HG02759 (cell line): ENCODE measurements around the gene TM7SF2.
A peak's percentile ranks its signal among the peaks of the same experiment; 100 is the strongest.

Source experiments
- ATAC-seq: cut with Tn5 transposase; IDR thresholded peaks from one replicate; pipeline ENCODE4 v1.9.1; 2021; ENCODE audit warnings: mild to moderate bottlenecking, moderate library complexity; ENCODE audit not compliant: unreplicated experiment

The TM7SF2 gene

DNA sequence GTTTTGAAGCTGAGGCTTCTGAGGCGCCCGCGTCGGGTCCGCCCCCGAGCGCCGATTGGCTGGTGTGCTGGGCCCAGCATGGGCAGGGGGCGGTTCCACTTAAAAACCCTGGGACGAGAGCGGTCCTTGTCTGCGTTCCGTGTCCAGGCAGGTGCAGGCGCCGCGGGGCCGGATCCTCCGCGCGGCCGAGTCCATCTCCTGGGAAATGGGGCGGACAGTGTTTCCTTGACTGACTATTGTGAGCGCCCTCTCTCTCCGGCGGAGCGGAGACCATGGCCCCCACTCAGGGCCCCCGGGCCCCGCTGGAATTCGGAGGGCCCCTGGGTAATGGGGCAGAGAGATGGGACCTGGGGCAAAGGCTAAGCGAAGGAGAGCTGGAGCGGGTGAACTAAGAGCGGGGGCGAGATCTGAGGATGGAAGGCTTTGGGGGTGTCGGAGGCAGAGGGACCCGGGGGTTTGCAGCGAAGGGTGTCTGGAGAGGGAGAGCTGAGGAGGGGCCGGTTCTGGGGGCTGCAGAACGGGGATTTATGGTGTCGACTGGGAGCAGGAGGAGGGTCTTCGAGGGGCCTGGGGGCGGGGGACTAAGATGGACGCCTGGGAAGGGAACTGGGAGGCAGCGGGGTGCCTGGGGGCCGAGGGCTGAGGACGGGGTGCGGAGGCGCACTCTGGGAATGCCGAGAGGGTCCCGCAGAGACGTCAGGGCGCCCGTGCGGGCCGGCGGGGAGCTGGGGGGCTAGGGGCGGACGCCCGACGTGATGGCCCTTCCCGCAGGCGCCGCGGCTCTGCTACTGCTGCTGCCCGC lies at the start of gene TM7SF2:
TM7SF2 (plus strand) TSS at position 129 of the 802 bp plus-strand sequence; CDS start at position 273, 144 bp downstream.
- ATAC-seq: peak; percentile 71

DNA sequence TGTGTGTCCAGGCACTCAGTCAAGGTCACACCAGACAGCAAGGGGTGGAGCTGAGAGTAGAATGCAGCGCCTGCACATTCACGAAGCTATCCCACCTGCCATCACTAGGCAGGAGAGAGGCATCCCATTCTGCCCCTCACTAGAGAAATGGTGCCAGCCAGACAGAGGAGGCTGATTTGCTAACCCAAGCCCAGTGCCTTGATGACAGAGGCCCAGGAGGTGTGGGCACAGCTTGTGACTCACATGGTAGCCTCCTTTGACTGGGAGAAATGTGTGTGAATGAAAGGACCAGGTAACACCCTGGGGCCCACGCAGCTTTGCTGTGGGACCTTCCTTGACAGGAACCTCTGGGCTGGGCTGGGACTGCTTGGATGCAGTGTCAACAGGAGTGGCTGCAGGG lies 48.1 kb upstream of the TM7SF2 start:
- ATAC-seq: no peak

DNA sequence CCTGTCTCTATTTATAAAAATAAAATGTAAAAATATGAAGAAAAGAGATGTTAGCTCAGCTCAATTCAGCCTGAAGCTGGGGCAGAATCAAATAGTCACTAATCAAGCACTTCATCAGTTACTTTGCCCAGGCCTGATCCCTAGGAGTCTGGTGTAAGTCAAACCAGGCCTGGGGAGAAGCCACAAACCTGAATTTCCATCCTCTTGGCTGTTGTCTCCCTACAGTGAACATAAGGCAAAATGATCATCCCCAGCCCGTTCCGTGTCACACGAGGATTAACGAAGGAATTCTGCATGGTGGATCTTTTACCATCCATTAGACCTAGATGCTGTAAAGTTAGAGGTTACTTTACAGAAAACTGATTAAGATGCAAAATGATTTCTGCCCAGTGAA lies 46.8 kb upstream of the TM7SF2 start:
- ATAC-seq: no peak

DNA sequence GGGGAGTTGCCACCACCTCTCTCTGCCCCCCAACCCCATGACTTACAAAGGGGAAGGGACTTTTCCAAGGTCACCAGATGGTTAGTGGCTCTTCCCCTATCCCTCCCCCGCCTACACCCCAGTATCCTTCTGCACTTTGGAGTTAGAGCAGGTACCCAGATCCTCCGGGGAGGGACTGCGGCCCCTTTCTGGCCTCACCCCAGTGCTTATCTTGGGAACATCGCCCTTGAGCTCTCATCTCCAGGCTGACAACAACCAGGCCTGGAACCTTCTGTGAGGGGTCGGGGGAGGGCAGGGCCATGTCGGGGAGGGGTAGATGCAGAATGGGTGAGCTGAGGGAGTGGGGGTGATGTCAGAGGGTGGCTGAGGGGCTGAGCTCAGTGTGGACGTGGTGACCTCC lies 45.8 kb upstream of the TM7SF2 start:
- ATAC-seq: no peak

DNA sequence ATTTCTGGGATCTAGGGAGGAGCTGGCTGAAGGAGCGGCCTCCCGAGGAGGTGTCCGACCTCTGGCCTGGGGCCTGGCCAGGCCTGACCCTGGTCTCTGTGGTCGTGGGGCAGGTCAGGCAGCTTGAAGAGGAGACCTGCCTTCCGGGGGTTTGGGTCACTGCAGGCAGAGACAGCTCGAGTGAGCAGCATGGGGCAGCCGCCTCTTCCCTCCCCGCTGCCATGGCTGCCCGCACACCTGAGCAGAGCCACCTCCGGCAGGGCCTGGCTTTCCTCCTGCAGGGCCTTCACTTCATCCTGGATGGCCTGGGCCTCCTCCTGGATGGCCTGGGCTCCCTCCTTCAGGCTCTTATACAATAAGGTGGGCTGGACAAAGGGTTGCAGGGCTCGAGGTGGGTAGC lies 45.4 kb upstream of the TM7SF2 start:
- no peak for ATAC-seq

DNA sequence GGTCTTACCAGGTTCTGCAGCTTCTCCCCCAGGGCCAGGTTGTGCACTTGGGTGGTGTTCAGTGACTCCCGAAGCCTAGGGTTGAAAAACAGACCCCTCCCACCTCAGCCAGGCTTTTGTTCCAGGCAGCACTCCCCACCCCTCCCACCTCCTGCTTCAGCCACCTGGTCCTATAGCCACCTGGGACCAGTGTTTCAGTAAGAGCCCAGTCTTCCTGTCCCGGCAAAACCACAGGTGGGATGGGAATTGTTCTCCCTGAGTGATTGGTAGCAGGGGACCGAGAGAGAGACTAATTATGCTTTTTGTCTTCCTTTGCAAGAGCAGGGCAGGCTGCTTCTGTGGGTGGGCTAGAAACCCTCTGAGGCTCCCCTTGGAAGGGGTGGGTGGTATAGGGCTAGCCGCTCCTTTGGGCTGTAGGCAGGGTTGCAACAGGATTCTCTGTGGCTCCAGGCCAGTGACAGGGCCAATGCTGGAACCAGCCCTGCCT lies 44.8 kb upstream of the TM7SF2 start:
- no peak for ATAC-seq

DNA sequence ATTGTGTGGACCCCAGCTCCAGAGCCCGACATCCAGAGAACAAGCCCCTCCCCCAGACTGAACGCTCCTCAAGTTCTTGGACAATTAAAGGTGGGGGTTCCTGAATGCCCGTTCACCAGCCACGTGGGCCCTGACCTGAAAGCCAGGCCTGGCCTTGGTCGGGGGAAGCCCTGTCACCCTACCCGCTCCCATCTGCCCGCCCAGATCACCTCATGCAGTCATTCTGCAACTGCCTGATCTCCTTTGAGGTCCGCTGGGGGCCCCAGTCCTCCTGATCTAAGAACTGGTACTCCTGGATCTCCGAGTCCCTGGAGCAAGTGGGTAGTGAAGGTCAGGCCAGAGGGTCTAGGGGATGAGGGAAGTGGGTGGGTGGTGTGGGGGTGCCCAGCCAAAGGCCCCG lies 44.2 kb upstream of the TM7SF2 start:
- ATAC-seq: no peak

DNA sequence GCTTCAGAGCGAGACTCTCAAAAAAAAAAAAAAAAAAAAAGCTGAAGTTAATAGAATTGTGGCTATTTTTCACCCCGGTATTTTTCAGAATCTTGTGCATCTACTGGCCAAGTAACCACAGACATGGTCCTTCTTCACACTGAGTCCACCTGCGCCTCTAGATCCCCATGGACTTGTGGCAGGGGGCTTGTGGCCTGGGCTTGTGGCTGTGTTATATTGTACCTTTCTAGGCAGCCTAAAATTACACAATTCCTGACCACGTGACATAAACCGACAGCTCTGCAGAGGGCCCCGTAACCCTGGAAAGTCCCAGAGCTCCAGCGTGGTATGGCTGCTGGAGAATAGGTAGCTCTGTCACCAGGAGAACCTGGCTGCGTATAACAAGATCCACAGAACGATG lies 42.5 kb upstream of the TM7SF2 start:
- ATAC-seq: no peak

DNA sequence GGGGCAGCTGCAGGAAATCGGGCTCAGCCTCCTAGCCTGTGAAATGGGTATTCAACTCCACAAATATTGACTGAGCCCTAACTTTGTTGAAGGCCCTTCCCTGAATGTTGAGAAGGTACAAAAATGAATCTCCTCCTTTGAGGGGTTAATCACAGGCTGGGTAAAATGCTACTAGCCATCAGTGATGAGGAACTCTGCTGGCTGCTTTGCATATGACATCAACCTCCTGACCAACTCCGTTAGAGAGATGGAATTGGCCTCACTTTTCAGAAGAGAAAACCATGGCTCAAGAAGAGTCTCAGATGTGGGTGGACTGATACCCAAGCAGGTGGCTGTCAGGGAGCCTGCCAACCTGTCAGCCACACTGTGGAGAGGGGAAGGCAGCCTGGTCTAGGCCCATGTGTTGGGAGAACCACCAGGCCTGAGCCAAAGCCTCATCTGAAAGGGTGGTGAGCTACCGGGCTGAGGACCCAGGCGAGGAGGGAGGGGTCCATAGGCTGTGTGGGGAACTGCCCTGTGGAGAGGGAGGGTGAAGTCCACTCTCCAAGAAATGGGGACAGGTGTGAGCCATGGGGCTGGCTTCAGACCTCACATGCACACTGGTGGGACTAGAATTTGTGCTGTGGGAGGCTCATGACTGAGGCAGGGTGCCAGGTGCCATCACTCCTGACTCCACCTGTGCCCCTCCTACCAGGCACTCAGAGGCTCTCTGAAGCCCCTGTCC lies 39.6 kb upstream of the TM7SF2 start:
- ATAC-seq: no peak

DNA sequence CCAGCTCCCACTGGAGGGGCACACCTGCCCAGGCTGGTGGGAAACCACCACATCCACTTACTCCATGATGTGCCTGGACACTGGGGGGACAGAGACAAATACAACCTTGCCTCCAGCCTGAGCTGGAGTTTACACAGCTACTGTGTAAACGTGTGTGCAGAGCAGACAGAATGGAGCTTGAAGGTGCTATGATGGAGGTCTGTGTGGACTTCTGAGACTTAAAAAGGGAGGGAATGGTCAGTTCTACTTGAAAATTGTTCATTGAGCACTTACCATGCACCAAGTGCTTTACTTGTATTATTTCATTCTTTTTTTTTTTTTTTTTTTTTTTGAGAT lies 39.1 kb upstream of the TM7SF2 start:
- no peak for ATAC-seq

DNA sequence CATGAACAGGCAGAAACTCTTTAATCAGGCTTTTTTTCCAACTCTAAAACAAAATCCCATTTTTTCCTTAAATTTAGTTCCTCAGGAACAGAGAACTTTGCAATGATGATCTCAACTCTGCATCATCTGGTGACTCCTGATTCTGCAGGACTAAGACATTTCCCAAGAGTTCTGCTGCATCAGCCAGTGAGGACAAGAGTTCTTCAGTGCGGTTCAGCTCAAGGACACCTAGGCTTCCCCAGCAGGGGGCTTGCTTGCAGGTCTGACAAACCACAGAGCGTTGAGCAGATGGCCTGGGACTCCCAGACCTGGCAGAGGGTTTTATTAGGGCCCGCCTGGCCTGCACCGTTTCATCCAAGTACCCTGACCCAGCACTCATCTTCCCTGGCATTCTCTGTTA lies 34.2 kb upstream of the TM7SF2 start:
- ATAC-seq: no peak

DNA sequence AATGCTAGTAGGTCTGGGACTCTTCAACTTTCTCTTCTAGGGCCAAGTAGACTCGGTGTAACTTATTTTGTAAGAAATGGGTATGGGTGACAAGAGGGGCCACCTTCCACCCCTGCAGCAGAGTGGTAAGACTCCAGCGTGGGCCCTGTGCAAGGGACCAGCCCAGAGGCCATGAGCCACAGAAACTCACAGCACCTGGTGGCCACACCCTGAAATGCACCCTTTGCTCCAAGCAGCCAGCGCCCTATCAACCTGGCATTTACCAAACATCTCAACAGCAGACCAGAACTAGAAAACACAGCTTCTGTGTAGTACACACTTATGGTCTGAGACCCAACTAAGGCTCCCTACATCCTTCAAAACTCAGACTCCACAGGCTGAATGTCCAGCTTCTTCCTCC lies 33.5 kb upstream of the TM7SF2 start:
- no peak for ATAC-seq

DNA sequence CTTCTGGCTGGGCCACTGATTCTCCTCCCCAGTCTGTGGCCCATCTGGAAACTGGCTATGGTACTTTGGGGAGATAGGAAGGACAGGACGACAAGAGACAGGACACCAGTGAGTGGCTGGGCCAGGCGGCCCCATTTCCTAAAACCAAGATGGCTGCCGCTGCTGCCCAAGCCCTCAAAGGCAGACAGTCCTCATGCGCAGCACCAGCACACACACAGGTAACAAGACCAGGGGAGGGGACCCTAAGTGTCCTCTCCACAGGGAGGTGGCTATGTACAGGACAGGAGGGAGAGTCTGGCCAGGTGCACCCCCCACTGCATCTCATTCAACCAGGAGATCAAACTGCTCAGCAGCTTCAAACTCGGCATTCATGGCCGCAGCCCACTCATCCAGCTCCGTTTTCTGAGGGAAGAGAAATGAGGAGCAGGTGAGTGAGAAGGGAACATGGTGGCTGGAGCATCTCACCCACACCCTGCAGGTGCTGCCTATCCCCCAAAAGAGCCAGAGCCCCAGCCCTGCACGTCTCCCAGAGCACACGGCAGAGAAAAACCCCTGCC lies 32.8 kb upstream of the TM7SF2 start:
- ATAC-seq: no peak

DNA sequence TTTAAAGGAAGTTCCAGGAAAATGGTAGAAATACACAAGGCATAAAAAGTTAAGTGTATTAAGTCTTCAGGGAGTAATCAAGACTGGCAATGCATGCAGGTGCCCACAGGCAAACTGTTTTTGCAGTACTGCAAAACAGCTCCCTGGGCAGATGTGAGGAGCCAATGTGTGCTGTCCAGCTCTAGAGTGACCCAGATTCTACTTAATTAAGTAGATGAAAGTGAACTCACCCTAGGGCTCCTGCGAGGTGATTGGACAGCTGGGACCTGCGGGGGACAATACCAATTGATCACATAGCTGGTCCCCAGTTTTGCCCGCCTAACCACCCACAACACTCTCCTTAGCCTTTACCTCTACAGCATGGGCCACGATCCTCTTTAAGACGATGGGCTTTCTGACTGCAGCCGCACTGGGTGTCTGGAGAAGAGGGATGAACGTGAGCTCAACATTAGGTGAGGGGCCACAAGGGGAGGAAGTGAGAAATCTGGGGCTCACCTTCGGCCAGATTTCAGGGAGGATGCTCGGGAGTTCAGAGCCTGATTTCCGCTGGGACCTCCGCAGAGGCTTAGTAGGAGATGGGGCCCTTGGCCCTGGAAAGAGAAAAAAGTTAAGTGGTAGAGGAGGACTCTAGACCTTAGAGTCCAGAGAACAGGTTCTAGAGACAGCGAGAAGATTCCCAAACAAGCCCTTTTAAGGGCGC lies 28.4 kb upstream of the TM7SF2 start:
- ATAC-seq: peak; percentile 17

DNA sequence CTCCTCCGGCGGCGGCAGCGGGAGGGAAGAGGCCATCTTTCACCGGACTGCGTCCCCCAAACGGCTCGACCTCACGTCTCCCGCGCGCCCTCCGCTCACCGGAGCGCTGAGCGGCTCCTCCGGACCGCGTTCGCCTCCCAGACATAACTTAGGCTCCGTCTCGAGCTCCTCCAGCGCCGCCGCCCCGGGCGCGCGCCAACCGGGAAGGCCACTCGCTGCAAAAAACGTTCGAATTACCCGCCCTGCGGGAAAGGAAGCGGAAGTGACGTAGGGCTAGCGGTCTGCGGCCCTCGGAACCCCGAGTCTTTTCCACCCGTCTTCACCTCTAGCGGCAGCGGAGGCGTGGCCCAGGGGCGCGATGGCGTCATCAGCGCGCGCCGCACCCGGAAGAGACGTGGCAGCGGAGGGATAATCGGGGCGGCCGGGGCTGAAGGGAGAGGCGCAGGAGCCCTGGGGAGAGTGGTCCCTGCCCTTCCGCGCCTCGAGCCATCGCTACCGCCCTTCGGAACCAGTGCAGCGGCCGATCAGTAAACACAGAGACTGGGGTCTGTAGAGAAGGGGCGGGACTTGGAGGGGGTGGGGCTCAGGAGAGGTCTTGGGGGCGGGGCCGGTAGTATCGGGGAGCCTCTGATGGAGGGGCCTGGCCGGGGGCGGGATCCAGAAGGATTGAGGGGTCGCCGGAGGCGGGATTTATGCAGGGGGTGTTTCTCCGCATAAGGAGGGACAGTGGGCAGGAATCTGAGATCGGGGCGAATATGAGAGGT lies 27.7 kb upstream of the TM7SF2 start, which contains the start of the genes CDCA5 and ZFPL1:
CDCA5 (minus strand) TSS at position 207 of the 764 bp plus-strand sequence; CDS start at position 145, 62 bp downstream.
ZFPL1 (plus strand) TSS at position 389 of the 764 bp plus-strand sequence. CDS start 477 bp downstream, outside the sequence.
- ATAC-seq: peak; percentile 84

DNA sequence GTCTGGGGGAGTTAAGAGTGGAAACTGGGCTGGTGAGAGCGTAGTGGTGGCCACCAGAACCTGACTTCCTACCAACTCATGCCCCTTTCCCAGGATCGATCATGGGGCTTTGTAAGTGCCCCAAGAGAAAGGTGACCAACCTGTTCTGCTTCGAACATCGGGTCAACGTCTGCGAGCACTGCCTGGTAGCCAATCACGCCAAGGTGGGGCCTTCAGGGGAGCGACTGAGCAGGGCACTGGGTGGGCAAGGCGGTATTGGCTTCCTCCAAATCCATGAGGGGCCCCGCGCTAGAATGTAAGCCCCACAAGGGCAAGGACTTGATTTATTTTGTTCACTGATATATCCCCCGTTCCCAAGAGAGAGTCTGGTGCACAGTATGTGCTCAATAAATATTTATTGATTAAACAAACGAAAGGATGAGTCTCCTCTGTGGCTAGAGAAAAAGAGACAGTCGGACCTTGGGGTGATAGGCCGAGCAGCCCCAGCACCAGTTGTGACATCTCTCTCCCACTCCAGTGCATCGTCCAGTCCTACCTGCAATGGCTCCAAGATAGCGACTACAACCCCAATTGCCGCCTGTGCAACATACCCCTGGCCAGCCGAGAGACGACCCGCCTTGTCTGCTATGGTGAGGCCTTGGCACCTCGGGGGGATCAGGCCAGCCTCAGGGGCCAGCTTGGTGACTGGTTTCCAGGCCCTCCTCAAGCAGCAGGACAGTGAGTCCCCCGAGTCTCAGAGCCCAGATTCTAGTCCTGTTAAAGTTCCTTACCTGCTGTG lies 26.9 kb upstream of the TM7SF2 start:
- no peak for ATAC-seq

DNA sequence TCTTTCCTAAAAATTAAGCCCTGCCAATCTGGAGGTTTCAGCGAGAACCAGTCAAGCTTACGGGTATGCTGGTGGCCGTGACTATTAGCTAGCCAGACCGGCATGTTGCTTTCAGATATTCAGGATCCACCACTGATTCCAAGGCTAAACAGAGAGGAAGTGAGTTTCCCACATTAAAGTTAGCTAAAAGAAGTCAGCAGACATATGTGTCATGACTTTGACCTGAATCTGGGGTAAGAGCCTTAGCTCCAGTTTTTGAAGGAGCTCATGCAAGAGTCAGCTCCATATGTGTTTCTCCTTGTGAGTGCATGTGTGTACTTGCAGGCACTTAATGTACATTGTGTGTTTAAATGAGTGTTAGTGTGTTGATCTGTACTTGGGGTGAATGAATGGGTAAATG lies 26.2 kb upstream of the TM7SF2 start:
- no peak for ATAC-seq

DNA sequence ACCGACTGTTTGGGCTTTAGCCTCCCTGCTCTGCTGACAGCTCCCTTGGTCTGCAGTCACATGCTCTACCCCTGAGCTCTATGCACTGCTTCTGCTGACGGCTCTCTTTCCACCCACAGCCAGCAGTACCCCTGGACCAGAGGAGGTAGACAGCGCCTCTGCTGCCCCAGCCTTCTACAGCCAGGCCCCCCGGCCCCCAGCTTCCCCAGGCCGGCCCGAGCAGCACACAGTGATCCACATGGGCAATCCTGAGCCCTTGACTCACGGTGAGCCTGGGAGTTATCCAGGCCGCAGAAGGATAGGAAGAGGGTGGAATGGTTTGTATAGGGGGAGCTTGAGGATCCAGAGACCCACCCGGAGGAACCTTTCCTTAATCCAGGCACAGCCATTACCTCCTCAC lies 24.9 kb upstream of the TM7SF2 start:
- no peak for ATAC-seq

DNA sequence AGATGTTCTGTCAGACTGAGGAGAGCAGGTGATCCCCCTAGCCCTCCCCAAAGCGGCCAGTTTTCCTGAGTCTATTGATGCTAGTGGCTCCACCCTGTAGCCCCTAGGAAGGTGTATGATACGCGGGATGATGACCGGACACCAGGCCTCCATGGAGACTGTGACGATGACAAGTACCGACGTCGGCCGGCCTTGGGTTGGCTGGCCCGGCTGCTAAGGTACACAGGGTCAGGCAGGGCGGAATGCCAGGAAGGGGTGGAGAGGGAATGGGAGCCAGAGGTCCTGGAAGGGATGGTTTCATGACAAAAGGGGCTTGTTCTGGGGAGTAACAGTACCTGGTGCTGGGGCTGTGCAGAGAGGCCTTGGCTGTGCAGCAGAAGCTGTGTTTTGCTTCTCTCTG lies 24.5 kb upstream of the TM7SF2 start:
- ATAC-seq: no peak

DNA sequence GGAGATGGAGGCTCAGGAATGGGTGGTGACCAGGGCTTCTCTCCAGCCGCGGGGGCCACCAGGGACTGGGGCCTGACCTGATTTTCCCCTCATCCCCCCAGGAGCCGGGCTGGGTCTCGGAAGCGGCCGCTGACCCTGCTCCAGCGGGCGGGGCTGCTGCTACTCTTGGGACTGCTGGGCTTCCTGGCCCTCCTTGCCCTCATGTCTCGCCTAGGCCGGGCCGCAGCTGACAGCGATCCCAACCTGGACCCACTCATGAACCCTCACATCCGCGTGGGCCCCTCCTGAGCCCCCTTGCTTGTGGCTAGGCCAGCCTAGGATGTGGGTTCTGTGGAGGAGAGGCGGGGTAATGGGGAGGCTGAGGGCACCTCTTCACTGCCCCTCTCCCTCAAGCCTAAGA lies 23.8 kb upstream of the TM7SF2 start:
- no peak for ATAC-seq
